Measurements from ENCODE around the gene AQR. TPM values are rescaled to one million over a fixed set of nuclear protein-coding genes. Genes with fewer than 3 reads are reported as not detected.

Gene AQR
- 21.2 and 25.6 TPM in 2 replicates for total RNA-seq

DNA sequence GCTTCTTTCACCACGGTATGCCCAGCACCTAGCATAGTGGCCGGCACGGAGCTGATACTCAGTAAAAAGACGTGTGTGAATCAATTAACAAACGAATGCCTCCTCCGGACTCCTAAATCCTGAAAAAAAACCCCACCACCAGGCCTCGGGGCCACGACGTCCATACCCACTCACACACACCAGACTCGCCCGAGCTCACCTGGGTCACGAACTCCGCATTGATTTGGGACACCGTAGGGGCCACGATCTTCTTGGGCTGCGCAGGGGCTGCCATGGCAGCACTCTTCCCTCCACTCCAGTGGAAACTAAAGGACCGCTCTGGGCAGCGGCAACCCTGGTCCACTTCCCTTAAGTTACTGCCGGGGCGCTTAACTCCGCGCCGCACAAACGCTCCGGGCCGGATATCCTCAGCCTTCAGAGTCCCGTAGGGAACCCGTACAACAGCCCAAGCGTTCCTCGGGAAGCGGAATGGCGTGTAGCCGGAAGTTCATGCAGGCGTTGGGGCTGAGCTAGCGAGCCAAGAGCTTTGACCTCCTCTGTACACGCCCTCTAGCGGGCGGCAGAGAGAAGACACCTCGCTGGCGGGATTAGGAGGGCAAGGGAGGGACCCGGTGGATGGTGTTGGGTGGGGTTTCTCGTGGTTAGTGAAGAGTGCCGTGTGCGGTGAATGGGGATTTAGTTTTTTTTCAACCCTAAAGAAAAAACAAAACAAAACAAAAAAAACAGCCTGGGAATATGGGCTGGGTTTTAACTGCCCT, at the start of gene AQR:
TSS of gene AQR (minus strand) at position 403 of the 758 bp plus-strand sequence. CDS start at position 274, 129 bp downstream.

DNA sequence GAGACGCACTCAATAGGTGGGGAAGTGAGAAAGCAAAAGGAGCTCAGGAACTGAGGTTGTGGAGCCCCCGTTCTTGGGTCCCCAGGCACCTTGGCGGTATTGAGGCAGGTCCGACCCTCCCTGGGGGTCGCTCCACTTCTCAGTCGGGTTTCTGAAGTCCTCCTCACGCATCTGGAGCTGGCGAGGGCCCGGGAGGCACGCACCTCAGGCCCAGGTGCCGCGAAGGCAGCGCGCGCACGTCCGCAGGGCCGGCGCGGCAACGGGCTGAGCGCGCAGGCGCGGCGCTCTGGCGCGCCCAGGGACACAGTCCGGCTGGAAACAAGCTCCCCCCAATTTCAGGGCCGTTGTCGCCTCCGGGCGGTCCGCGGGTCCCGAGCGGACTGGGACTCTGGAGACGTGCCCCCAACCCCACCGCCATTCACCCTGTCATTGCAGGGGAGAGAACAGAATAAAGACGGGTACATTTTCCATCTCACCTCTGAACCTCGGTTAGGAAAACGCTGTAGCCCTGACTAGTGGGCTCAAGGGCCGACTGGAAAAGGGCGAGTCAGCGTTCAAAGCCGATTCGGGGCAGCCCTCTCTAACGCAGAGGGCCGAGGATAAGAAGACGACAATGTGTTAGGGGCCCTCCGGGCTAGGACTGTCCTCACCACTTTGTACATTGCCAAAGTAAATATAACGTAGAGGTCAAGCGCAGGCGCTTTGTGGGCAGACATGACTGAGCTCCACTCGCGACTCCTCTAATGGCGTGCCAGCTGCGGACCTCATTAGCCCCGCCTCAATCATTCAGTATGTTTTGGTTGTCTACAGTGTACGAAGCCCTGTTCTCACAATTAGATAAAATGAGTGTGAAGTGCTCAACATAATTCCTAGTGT, 18.7 kb upstream of the AQR start, which contains the start of gene ZNF770:
TSS of gene ZNF770 (minus strand) at position 261 of the 876 bp plus-strand sequence. CDS start 4,853 bp downstream, outside the sequence.

Other genes with a start within 250 kb of the AQR start
- gene GJD2, start 214.7 kb downstream of the AQR start, total RNA-seq, result not detected in 2 replicates
- gene ACTC1, start 174.2 kb downstream of the AQR start, total RNA-seq, result 0.11 TPM in 1 of 2 replicates, not detected in the other
- gene ZNF770, start 18.5 kb upstream of the AQR start, total RNA-seq, result 23.2 and 33.4 TPM in 2 replicates
- gene NANOGP8, start 115.6 kb upstream of the AQR start, total RNA-seq, result not detected in 2 replicates